Measurements from ENCODE around the gene LENG1.
"Not testable (repeated sequence)": the region's sequence is repeated elsewhere in the genome, so short reads cannot be mapped to it uniquely, and the experiment has no call there.

The LENG1 gene

DNA sequence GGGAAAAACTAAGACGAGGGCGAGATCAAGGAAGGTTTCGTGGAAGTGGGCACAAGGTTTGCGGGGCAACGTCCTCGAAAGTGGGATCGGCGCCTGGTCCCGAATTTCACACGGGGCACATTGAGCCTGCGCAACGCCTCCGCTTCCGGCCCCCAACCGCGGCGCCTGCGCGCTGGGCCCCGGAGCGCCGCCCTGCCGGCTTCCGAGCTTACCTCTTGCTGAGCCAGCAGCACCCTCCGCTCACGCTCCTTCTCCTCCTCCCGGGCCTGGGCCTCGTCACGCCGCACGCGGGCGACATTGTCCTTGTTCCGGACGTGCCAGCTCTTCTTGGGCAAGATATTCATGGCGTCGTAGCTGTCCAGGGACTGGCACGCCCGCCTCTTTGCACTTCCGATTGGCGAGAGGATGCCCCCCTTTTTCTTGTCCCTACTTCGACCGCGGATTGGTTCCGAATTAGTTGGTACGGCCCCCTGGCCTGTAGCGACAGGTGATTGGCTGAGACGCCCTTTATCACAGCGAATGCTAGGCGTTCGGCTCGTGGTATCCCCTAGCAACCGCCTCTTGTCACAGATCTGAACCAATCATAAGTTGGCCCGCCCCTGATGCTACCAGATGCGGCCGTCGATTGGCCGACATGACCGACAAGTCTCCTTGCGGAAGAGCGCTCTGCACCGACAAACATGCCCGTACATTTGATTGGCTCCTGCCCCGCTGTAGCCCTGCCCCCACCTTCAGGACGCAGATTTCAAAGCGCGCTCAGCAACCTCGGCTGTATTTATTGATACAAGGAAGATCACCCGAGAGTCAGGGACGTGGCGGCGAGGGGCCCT lies at the start of gene LENG1:
Gene LENG1 (minus strand): TSS at position 370 of the 830 bp plus-strand sequence. CDS start 26 bp downstream, at position 344.
- DNase-seq (ENCODE audit: low read depth, low spot score): peak; percentile 100

DNA sequence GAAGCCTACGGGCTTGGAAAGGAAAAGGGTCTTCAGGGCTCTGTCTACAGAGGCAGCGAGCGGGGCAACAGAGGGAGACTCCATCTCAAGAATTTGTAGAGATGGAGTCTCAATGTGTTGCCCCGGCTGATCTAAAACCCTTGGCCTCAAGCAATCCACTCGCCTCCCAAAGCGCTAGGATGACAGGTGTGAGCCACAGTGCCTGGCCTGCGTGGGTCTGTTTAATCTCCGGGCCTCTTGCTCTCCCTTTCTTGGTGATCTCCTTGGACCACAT lies 49.2 kb upstream of the LENG1 start:
- peak; percentile 10 for DNase-seq (ENCODE audit: low read depth, low spot score)

DNA sequence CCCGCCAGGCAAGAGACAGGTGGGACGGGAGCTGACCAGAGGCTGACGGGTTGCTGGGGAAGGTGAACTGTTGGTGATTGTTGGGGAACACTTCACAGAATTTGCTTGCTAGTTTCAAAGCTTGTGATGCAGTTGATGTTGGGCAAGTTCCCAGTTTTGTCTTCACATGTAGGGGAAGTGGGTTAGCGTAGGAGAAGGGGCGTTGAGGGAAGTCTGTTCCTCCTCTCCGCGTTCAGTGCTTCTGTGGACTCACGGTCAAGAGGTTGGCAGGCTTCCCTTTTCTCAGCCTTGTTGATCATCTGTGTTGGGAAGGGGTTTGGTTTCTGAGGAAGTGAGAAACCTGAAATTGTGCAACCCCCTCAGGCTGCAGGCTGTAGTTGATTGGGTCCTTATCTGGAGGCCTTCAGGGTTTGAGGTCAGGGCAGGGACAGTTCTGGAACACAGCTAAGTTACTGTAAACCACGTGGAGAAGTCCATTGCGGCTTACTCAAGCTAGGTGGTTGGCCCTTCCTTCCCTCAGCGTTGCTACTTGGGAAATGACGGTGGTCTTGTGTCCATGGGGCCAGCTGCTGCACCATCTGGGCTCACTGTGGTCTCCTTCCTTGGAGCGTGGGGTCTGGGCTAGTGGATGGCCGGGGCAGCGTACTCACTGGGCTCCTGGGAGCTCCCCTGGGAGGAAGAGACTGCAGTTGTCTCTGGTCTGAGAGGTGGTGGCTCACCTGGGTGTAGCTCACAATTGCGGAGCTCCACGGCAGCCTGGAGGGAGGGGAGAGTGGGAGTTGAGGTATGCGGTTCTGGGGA lies 48.7 kb upstream of the LENG1 start:
- DNase-seq (ENCODE audit: low read depth, low spot score): peak; percentile 69

DNA sequence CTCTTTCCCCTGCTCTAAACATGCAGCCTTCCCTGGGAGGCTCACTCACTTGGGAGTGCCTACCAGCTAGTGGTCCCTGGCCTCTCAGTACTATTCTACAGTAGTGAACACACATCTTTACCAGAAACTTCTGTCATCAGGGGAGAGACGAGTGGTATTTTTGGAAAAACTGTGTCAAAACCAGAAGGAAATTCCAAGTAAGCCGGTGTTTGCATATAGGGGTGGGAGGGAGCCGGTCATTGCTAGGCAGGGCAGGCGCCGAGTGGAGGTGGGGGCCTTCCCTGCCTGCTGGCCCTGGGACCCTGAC lies 48.1 kb upstream of the LENG1 start:
- DNase-seq (ENCODE audit: low read depth, low spot score): no peak

DNA sequence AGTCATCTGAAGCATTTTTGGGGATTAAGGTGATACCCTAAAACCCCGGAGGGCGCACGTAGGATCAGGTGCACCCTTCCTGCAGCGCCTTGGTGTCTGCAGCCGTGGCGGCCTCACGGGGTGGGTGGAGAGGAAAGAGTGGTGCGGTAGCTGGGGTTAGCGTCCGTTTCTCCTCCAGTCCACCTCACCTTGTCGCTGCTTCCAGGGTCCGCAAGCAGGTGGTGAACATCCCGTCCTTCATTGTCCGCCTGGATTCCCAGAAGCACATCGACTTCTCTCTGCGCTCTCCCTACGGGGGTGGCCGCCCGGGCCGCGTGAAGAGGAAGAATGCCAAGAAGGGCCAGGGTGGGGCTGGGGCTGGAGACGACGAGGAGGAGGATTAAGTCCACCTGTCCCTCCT lies 47.7 kb upstream of the LENG1 start:
- DNase-seq (ENCODE audit: low read depth, low spot score): not testable (repeated sequence)

DNA sequence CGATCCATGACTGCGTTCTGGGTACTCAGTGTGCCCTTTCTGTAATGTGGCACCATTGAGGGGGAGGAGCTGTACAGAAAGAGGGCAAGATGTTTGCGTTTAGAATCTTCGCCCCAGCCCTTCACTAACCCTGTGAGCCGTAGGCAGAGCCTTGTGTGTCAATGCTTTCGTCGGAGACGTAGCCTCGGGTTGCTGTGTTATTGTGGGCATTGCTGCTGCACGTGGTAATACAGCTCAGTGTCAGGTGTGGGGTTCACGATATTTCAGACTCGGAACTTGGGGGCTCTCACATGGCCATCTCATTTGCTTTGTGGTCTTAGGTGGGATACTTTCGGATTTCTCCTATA lies 47.3 kb upstream of the LENG1 start:
- no peak for DNase-seq (ENCODE audit: low read depth, low spot score)

DNA sequence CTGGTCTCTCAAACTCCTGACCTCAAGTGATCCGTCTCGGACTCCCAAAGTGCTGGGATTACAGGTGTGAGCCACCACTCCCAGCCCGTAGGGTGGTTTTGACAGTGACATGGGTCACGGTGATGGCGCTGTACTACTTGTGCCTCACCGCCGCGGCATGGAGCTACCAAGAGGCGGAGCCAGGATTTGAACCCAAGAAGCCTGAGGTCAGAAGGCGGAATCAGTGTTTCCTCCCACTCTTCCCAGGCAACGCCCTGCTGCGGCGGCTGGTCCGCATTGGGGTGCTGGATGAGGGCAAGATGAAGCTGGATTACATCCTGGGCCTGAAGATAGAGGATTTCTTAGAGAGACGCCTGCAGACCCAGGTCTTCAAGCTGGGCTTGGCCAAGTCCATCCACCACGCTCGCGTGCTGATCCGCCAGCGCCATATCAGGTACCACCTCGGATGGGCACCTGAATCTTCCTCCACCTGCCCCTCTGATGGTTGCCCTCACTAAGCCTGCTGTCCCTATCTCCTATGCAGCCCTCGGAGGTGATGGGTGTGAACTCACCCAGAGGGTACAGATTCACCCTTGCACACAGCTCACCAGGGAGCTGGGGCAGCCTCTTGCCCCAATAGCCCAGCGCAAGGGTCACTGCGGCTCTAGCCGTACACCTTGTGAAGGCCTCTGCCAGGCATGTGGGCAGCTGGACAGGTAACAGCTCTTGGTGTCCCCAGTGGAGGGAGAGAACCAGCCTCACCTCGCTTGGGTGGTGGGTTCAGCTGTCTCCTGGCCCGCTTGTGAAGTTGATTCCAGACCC lies 46.7 kb upstream of the LENG1 start:
- no peak for DNase-seq (ENCODE audit: low read depth, low spot score)

DNA sequence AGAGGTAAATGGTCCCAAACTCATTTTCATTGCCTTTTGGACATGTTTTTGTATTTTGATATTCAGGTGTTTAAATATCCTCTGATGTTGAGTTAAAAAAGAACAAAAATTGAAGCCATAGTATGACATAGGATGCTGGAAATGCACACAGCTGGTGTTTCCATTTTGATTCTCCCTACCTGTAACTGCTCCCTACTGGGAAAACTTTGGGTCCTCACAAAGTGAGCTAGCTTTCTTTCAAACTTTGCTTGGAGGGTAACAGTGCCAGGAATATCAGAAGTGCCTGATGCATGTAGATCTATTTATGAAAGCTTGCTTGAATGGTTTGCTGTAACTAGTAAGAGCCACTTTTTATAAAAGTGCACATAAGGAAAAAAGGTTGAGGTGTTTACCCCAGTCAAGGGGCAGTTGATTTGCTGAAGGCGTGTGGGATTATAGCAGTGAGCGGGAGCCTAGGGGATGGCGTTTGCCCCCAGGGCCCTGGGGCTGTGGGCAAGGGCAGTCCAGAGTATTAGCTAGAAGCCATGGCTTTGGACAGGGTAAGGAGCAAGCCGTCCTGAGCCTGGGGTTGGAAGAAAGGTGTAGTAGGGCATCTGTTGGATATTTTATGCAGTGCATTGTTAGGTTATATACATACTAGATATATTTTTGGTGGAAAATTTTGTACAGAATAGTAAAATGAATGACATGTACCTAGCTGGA lies 45.4 kb upstream of the LENG1 start:
- no peak for DNase-seq (ENCODE audit: low read depth, low spot score)

DNA sequence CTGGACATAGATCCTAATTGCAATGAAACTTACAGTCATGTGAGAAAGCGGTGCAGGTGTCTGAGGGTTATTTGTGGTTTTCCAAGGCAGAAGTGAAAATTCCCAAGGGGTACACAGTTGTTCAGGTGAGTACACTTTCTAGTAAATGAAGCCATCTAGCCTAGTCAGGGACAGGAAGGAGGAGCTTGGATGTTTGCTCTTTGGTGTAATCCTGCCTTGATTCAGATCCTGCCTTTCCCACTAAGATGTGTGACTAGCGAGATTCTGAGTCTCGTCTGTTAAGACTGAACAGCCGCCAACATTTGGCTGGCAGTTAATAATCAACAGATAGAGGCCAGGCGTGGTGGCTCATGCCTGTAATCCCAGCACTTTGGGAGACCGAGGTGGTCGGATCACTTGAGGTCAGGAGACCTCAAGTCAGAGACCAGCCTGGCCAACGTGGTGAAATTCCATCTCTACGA lies 43.7 kb upstream of the LENG1 start:
- DNase-seq (ENCODE audit: low read depth, low spot score): no peak

DNA sequence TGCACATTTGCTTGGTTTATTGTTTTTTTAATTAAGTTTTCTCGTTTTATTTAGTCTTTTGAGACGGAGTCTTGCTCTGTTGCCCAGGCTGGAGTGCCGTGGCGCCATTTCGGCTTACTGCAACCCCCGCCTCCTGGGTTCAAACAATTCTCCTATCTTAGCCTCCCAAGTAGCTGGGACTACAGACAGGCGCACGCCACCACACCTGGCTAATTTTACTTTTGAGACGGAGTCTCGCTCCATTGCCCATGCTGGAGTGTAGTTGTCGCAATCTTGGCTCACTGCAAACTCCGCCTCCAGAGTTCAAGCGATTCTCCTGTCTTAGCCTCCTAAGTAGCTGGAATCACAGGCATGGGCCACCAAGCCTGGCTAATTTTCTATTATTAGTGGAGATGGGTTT lies 42.5 kb upstream of the LENG1 start:
- DNase-seq (ENCODE audit: low read depth, low spot score): no peak

DNA sequence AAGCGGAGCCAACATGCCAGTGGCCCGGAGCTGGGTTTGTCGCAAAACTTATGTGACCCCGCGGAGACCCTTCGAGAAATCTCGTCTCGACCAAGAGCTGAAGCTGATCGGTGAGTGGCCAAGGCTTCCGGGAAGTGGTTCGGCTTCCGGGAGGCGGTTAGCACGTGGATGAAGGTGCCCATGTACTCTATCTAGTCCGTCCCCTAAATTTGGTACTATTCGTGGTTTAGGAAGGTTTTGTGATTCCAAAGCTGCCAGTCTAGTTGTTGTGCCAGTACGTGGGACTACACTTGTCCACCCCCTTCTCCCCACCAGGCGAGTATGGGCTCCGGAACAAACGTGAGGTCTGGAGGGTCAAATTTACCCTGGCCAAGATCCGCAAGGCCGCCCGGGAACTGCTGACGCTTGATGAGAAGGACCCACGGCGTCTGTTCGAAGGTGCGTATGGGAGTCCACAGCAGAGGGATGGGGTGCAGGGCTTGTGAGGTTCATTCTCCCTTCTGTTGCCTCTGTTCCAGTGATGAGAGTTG lies 41.7 kb upstream of the LENG1 start:
- no peak for DNase-seq (ENCODE audit: low read depth, low spot score)

DNA sequence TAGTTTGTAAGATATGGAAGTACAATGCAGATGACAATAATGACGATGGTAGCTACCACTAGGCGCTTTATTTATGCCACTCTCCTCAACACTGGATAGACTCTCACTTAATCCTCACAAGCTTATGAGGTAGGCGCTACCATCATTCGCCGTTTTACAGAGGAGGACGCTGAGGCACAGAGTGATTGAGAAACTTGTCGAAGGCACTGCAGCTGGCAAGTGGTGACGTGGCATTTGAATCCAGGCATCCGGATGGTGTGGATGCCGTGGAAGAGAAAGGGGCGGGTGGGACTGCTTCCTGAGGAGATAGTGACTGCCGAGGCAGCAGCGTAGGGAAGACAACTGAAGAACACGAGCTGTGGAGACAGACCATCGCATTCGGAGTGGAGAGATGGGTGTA lies 39.9 kb upstream of the LENG1 start:
- no peak for DNase-seq (ENCODE audit: low read depth, low spot score)

DNA sequence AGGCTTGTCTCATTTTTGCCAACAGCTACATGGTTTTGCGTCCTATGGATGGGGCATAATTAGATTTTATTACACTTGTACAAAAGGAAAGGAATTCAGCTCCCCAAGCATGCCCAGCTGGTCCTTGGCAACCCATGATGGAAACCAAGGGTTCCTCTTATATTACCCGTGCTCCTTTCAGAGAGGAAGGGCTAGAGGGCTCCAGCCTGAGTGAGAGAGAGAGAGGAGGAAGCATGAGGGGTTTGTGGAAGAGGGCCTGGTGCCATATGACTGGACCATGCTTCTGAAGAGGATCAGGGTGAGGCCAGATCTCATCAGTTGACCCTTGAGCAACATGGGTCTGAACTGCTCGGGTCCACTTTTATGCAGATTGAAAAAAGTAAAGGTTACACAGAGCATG lies 37.6 kb upstream of the LENG1 start:
- no peak for DNase-seq (ENCODE audit: low read depth, low spot score)

DNA sequence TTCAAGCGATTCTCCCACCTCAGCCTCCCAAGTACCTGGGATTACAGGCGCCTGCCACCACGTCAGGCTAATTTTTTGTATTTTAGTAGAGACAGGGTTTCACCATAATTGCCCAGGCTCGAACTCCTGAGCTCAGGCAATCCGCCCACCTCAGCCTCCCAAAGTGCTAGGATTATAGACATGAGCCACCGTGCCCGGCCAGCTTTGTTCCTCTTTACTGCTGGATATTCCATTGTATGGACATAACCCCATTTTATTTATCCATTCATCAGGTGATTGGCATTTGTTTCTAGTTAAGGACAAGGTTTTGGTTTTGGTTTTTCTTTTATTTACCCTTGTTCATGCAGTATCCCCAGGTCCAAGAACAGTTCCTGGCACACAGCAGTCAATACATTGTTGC lies 37.0 kb upstream of the LENG1 start:
- DNase-seq (ENCODE audit: low read depth, low spot score): no peak

DNA sequence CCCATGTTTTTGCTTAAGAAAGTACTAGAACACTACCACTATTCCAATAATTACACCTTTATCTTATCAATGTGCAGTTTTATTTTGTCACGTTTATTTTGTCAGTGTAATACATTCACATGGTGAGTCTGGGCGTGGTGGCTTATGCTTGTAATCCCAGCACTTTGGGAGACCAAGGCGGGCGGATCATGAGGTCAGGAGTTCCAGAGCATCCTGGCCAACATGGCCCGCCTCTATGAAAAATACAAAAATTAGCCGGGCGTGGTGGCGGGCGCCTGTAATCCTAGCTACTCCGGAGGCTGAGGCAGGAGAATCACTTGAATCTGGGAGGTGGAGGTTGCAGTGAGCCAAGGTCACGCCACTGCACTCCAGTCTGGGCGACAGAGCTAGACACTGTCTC lies 34.9 kb upstream of the LENG1 start:
- not testable (repeated sequence) for DNase-seq (ENCODE audit: low read depth, low spot score)

DNA sequence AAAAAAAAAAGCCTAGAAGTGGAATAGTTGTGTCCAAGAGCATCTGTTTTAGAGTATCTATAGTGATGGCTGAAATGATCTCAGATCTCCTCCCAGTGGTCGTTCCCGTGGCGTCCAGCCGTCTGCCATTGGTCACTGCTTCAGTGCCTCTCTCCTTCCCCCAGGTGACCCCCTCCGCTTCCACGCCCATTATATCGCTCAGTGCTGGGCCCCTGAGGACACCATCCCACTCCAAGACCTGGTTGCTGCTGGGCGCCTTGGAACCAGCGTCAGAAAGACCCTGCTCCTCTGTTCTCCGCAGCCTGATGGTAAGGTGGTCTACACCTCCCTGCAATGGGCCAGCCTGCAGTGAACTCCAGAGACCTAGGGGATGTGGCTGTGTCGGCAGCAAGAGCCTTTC lies 33.5 kb upstream of the LENG1 start:
- no peak for DNase-seq (ENCODE audit: low read depth, low spot score)

DNA sequence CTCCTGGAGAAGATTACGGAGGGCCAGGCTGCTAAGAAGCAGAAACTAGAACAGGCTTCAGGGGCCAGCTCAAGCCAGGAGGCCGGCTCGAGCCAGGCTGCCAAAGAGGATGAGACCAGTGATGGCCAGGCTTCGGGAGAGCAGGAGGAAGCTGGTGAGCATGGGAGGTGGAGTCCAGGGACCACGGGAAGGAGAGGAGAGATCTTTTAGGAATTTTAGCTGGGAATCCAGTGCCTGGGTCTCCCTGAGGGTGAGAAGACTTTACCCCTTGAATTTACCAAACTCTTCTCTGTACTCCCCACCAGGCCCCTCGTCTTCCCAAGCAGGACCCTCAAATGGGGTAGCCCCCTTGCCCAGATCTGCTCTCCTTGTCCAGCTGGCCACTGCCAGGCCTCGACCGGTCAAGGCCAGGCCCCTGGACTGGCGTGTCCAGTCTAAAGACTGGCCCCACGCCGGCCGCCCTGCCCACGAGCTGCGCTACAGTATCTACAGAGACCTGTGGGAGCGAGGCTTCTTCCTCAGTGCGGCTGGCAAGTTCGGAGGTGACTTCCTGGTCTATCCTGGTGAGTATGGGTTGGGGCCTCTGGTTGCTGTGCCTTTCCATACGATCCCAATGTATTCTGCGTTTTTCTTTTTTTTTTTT lies 32.4 kb upstream of the LENG1 start:
- DNase-seq (ENCODE audit: low read depth, low spot score): no peak

DNA sequence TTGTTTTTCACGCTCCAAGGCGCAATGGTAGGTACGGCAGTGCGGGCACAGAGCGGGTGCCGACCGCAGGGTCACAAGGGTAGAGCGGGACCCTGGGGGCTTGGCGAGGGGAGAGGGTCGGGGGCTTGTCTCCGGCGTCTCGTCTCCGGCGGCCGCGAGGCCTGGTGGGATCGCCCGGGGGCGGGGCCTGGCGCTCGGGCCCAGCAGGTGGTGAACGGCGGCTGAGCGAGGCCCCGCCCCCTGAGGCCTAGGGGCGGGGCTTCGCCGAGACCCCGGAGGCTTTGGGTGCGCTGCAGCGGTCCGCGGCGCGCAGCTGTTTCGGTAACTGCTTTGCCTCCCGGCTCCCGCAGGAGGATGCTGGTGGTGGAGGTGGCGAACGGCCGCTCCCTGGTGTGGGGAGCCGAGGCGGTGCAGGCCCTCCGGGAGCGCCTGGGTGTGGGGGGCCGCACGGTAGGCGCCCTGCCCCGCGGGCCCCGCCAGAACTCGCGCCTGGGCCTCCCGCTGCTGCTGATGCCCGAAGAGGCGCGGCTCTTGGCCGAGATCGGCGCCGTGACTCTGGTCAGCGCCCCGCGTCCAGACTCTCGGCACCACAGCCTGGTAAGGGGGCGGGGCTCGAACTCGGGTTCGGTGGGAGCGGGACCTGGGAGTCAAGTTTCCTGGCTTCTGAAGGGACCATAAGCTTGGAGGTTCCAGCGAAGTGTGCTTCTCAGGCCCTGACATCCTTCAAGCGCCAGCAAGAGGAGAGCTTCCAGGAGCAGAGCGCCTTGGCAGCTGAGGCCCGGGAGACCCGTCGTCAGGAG lies 31.7 kb upstream of the LENG1 start, which contains the start of gene TSEN34:
Gene TSEN34 (plus strand): TSS at position 298 of the 800 bp plus-strand sequence. CDS start 57 bp downstream, at position 355.
- DNase-seq (ENCODE audit: low read depth, low spot score): peak; percentile 95

DNA sequence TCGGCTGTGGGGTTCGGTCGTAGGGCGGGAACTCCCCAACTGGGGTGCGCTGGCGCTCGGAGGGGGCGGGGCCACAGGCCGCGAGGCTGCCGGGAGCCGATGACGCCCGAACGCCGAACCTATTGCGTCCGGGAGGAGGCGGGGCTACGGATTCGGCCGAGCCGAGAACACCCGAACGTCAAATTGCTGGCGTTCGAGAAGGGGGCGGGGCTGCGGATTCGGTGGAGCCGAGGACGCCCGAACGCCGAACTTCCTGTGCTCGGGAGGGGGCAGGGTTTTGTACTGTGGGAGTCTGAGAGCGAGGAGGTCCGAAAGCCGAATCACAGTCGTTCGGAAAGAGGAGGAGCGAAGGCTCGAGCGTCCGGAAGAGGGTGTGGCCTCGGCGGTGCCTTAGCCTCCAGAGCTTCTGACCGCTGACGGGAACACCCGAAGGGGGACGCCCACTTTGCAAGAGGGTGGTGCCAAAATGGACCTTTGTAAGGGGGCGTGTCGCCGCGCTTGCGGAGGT lies 31.0 kb upstream of the LENG1 start:
- peak; percentile 100 for DNase-seq (ENCODE audit: low read depth, low spot score)

Data from astrocyte of the hippocampus (primary cell).